NCI-H2081 (cell line): ENCODE measurements around the gene ARFGEF3.
"Not testable (repeated sequence)": the region's sequence is repeated elsewhere in the genome, so short reads cannot be mapped to it uniquely, and the experiment has no call there.

Experiments
- DNase-seq, 2 experiments: peaks; one replicate each; lab custom pipeline; 2025; lab: John Stamatoyannopoulos, UW

ARFGEF3 gene

DNA sequence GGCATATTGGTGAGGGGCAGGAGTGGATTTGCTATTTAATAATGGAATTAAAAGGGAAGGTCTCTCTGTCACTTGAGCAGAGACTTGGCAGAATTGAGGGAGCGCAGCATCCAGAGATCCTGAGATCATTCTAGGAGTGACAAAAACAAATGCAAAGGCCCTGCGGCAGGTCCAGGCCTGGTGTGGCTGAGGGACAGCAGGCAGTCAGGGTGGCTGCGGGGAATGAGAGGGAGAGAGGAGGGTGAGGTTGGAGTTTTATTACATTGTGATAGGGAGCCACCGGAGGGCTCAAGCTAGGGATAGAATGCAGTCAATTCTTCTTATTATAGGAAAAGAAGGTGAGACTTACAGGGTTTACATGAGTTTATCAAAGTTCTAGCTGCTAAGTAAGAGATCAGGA, 116.1 kb downstream of the ARFGEF3 start:
- no peak for DNase-seq

DNA sequence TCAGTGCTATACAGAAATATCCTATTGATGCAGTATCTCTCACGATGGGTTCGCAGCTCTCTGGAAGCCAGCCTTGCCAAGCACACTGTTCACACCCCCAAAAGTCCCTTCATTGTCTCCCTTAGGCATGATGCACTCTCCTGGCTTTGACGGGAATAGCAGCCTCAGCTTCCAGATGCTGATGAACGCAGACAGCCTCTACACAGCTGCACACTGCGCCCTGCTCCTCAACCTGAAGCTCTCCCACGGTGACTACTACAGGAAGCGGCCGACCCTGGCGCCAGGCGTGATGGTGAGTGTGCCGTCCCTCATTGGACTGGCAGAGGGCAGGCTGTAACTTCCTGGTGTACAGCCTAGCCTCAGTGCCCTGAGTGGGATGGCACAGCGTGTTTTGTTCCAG, 116.6 kb downstream of the ARFGEF3 start:
- peak in 1 of 2 experiments; percentile 15 for DNase-seq

DNA sequence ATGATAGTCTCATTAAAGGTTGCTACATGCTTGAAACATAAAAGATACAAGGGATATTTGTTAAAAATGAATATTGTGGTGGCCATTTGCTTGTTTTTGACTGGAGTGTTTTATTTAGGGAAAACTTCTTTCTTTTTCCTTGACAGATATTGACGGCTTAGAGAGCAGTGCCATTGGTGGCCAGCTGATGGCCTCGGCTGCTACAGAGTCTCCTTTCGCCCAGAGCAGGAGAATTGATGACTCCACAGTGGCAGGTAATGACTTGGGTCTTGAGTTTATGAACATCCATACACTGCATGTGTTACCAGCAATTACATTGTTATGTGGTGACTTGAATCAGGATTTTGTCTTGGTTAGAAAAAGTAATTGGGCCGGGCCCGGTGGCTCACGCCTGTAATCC, 124.1 kb downstream of the ARFGEF3 start:
- no peak for DNase-seq

DNA sequence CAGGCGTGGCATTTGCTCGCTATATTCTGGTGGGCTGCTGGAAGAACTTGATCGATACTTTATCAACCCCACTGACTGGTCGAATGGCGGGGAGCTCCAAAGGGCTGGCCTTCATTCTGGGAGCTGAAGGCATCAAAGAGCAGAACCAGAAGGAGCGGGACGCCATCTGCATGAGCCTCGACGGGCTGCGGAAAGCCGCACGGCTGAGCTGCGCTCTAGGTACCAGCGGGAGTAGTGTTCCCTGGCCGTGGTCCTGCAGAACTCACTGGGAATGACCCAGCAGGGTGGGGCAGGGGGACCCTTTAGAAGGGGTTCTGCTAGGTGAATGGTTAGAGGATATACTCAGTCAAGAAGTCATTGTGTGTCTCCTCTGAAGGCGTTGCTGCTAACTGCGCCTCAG, 125.0 kb downstream of the ARFGEF3 start:
- no peak for DNase-seq

DNA sequence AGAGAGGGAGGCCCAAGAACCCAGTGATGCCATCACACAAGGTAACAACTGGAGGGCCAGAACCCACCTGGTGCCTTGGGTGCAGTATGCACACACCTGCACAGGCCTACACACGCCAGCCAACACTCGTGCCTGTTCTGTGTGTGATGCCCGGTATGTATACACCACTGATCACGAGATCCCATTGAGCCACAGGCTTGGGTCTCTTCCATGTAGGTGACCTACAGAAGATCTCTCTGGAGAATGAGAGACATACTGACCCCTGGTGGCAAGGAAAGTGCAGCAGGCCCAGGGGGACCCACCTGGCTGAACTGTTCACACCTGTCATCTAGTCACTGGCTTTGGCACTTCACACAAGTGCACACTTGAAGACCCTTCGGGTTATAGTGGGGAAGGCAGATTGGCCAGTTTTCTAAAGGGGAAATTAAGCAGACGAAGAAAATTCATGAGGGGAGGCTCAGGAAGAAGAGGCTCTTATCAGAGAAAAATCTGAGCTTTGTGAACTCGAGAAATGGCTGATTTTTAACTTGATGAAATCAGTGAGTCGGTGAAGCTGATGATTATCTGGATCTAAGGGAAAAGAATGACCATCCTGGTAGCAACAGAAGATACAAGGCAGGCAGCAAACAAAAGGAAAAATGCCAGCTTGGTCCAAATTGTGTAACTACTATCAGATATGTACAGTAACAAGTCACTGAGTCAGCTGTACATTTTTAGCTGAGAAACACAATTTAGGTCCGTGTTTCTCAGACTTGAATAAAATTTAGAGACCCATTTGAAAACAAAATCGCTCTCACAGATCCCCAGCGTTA, 125.6 kb downstream of the ARFGEF3 start:
- DNase-seq, result peak; percentile 21 to 57

DNA sequence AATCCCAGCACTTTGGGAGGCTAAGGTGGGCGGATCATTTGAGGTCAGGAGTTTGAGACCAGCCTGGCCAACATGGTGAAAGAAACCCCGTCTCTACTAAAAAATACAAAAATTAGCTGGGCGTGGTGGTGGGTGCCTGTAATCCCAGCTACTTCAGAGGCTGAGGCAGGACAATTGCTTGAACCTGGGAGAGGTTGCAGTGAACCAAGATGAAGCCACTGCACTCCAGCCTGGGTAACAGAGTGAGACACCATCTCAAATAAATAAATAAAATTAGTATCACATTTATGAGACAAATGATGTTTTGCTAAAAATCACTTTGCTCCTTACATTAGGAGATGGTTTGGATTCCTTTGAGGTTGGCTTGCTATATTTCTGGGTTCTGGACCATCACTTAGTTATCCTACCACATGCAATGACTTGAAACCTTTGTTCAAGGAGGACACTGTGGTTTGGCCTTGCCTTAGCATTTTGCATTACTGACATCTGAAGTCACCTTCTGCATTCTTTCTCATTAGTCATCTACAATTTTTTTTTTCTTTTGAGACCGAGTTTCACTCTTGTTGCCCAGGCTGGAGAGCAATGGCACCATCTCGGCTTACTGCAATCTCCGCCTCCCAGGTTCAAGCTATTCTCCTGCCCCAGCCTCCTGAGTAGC, 126.8 kb downstream of the ARFGEF3 start:
- not testable (repeated sequence) for DNase-seq

DNA sequence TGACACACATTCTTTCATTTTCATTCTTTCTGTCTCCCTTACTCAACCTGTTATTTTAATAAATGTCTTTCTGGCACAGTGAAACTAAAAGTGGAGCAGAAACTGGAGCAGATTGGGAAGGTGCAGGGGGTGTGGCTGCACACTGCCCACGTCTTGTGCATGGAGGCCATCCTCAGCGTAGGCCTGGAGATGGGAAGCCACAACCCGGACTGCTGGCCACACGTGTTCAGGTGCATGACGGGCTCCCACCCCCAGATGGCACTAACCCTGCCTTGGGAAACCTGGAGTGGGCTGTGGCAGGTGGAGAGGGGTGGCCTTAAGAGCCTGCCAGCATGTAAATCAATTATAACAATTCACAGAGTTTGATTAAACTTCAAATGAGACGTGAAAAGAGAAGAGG, 128.0 kb downstream of the ARFGEF3 start:
- DNase-seq, result peak; percentile 28 to 54

DNA sequence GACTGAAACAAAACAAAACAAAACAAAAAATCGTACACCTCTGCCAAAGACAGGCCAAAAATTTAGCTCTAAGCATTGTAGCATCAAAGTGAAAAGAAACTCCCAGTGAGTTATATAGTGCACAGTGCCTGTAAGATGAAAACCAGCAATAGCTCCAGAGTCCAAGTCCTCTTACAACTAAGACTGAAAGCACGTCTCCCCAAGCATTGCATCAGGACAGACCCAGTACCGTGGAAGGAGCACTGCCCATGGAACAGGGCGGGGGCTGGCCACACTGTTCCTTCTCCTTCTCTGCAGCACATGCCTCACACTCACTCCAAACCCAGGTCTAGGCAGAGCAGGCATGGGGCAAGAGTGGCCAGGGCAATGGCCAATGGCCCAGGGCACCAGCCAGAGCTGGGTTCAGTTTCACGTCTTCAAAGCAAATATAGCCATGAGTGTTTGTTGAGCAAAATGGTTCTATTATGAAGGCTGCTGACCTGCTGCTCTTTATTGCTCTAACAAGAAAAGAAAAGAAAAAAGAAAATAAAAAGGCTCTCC, 128.8 kb downstream of the ARFGEF3 start:
- DNase-seq, result no peak

DNA sequence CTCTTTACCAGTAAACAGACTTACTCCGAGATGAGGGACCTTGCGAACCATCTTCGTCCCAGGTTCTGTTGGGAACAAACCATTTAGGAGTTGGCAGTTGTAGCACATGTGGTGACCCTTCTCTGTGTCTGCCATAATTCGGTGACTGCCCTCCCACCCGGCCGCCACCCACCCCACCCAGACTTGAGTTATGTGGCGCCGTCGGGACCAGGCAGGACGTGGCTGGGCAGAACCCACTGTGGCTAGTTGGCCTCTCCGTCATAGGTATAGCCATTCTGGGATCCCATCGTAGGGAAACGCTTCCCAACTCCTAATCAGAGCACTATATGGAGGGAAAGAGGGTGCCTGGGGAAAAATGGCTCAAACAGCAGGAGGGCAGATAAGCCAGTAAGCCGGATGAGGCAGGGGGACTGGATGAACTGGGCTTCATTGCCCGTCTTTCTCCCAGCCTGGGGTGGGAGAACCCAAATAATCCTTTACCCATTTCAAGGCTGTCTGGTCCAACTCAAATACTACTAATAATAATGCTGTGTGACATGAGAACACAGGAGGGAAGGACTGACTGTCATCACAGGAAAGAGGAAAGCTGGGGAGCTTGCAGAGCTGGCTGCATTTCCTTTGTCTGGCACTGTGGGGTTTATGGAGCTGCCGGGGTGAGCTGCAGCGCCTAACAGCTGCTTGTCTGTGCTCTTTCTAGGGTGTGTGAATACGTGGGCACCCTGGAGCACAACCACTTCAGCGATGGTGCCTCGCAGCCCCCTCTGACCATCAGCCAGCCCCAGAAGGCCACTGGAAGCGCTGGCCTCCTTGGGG, 129.5 kb downstream of the ARFGEF3 start:
- DNase-seq, result peak; percentile 18 to 62

DNA sequence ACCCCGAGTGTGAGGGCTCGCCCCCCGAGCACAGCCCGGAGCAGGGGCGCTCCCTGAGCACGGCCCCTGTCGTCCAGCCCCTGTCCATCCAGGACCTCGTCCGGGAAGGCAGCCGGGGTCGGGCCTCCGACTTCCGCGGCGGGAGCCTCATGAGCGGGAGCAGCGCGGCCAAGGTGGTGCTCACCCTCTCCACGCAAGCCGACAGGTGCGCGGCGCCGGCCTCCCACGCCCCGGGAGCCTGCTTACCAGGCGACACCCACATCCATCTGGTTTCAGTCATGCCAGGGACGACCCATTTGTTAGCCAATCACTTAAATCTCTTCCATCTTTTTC, 130.1 kb downstream of the ARFGEF3 start:
- no peak for DNase-seq

DNA sequence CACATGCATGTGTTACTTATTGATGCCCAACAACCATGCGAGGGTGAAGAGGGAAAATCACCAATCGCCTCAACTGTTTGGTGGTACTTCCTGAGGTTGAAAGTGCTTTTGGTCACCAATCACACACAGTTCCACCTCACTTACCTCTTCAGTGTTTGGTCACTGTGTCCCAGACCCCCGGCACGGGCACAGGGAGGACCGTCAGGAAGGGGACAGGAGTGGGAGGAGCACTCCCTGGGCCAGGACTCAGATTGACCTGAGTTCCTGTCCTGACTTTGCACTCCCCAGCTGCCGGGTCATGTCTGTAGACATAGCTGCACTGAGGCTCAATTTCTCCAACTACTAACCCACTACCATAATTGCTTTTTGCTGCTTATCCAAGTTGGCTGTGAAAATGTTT, 130.7 kb downstream of the ARFGEF3 start:
- DNase-seq, result no peak

DNA sequence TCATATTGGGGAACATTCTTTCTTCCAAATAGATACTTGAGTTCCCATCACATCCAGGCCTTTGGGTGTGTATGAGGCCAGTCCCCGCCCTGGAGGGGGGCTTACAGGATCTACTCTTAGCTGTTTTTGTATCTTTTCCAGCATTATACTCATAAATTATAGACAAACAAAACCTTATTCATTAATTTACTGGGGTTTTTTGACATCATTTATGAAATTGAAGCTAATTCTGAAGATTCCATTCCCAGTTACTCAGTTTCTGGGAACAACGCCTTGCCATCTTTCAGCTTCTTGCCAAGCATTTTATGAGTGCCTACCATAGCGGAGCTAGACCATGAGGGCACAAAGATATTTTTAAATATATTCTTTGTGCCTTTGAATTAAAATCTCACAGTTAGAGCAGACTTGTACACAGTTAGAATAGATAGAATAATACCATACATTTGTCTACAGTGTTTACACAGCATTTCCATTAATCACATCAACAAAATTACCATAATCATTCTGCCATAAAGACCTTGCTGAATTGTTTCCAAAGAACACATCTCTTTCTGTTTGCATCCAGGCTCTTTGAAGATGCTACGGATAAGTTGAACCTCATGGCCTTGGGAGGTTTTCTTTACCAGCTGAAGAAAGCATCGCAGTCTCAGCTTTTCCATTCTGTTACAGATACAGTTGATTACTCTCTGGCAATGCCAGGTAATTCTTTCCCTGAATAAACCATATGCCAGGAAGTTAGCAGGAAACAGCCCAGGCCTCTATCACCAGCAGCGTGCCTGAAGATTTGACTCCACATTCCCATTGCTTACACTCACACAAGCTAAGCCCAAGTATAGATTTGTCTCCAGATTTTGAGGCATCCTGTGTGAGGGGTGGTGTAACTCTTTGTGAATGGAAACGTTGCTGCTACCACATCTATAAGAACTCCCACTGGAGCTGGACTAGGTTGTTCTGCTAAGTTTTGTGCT, 132.0 kb downstream of the ARFGEF3 start:
- peak in 1 of 2 experiments; percentile 56 for DNase-seq

DNA sequence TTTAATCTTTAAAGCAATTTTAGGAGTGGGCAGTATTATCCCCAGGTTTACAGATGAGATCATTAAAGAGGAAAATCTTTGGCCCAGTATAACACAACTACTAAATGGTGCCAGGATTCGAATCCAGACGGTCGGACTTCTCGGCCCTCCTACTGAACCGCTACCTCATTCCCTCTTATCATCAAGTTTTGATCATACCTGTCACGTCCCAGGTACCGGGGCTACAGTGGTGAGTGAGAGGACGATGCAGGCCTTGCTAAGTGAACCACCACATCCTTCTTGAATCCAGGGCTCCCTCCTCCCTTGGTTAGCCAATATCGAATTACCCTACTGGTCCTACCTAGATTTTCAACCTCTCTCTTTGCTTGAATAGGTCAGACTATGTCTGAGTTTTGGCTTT, 134.6 kb downstream of the ARFGEF3 start:
- DNase-seq, result no peak

DNA sequence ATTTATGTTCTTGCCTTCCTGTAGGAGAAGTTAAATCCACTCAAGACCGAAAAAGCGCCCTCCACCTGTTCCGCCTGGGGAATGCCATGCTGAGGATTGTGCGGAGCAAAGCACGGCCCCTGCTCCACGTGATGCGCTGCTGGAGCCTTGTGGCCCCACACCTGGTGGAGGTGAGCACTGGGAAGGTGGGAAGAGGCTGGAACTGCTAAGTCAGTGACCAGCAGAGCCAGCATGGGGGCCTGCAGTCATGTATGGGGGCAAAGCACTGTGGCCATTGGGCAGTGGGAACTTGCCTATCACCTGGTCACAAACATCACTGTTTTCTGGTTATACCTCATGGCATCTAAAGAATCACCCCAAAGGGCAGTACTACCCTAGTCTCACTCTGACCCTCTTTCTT, 135.0 kb downstream of the ARFGEF3 start:
- no peak for DNase-seq

DNA sequence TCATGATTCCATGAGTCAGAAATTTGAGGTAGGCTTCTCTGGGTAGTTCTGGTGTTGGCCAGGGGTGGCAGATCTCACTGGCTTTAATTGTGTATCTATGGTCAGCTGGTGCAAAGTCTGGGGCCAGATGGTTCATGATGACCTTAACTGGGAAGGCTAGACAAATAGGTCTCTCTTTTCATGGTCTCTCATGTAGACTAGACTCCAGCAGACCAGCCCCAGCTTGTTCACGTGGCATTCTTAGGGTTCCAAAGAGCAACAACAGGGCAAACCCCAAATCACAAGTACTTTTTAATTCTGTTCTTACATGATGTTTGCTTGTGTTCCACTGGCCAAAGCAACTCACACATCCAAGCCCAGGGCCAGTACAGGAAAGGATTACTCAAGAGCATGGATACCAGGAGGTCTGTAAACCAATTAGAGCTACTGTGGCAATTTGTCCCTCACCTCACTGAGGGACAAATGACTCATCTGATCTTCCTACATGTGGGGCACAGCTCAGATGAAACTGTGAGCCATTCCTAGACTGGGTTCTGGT, 136.1 kb downstream of the ARFGEF3 start:
- DNase-seq, result no peak

DNA sequence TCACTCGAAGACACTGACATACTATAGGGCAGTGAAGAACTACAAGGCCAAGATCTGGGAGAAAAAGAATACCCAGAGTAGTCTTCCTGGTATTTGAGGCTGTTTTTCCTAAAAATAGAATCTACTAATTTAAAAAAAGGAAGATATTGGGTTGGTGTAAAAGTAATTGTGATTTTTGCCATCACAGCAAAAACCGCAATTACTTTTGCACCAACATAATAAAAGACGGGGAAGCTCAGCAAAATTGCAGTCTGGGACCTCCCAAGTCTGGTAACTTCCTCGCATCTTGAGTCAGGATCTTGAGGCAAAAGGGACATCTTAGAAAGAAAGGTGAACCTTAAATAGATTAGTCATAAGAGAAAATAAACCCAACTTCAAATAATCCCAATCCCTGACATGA, 138.7 kb downstream of the ARFGEF3 start:
- DNase-seq, result no peak

DNA sequence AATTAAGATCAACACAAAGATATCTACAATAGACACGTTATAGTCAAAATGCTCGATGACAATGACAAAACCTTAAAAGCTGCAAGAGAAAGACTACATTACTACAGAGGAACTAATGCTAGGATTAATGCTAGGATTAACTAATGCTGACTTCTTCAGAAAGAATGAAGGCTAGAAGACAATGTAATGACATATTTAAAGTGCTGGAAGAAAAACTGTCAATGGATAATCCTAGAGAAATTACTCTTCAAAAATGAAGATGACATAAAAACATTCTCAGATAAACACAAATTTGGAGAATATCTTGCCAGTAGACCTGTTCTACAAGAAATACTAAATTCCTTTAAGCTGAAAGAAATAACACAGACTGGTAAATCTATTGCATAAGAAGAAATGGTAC, 140.8 kb downstream of the ARFGEF3 start:
- no peak for DNase-seq

DNA sequence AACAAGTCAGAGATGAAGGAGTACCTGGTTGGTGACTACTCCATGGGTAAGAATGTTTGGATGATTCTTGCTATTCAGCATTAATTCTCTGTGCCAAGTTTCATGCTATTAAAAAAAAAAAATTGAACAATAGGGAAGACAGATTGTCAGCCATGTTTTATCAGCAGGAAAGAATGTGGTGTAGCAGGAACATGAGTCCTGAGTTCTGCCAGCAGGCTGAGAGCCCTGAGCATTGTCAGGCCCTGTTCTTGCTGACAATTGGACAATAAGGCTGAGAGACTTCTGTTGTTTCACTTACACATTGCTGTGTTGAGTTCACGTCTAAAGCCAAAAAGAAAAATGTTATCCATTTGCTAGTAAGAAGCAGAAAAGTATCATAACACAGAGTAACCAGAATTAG, 145.6 kb downstream of the ARFGEF3 start:
- DNase-seq, result no peak

DNA sequence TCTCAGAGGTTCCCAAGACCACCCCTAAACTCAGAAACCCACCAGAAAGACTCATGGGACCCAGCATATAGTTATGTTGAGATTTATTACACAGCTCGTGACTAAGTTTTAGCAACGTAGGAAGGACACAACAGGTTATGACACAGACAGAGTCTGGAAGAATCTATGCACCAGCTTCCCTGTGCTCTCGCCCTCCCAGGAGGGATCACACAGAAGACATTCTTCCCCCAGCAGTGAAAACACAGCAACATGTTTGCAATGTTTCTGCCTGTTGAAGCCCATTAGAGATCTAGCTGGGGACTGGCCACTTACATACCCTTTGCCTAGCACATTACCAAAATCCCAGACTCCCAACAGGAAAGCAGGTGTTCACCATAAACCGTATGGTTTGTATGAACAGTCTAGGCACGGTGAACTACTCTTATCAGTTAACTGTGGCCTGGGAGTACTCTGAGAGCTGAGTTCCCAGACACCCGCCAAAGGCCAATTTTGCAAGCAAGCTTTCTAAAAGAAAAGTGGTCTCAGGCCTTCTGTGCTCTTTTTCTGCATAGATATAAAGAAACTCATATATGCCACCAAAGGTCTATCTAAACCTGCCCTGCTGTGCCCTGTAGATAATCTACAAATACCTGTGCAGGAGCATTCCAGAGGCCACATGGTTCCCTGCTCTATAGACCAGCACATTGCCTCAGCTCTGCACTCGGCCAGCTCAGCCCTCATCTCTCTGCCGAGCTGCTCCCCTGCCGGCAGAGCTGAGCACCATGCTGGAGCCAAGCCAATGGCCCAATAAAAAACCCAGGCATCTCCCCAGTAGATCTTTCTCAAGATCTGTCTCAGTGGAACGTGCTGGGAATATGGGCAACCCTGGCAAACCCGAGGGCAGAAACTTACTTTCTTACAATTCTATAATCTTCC, 146.3 kb downstream of the ARFGEF3 start:
- peak in 1 of 2 experiments; percentile 37 for DNase-seq

DNA sequence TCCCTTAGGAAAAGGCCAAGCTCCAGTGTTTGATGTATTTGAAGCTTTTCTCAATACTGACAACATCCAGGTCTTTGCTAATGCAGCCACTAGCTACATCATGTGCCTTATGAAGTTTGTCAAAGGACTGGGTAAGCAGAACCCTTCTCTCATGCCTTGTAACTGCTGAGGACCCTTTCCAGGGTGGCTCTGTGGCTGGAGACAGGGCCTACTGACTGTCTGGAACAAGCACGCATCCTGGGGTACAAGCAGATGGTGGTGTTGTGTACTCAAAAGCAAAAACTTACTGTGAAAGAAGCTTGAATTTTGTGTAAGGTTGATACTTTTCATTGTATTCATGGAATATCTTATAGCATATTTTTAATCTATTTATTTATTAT, 147.0 kb downstream of the ARFGEF3 start:
- no peak for DNase-seq
